ENCODE measurements around the gene GNS.

DNA sequence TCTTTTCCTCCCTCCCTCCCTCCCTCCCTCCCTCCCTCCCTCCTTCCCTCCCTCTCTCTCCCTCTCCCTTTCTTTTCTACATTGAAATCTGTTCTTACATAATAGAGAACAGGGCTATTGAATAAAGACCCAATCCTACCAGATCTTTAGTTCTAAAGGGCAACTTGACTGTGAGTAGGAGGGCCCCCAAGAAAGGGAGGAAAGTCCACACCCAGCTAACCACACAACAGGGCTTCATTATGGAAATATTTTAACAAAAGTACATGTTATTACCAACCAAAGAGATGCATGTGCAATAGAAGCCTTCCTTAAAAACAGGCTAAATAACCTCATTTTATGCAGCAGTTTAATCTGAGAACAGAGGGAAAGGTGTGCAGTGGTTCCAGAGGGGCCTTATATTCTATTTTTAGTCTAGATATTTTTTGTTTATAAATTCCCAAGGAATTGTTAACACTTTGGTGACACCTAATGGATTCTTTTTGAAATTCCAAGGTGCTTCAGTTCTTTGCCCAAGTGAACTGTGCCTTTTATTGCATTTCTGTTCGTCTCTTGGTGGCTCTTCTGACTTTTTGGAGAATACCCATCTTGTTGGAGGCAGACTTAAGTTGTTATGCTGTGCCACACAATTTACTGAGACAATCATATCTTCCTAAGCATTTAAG lies 63.0 kb downstream of the GNS start:
- TF ChIP-seq CTCF (IDR thresholded peaks at IDR 0.05) = peak in 4 of 6 experiments; percentile 15 to 41 (median 30)
- no peak for TF ChIP-seq POLR2A (IDR thresholded peaks at IDR 0.05)

All from esophagus squamous epithelium (tissue), 4 donors.